ENCODE data around the gene HES6.

Gene HES6

DNA sequence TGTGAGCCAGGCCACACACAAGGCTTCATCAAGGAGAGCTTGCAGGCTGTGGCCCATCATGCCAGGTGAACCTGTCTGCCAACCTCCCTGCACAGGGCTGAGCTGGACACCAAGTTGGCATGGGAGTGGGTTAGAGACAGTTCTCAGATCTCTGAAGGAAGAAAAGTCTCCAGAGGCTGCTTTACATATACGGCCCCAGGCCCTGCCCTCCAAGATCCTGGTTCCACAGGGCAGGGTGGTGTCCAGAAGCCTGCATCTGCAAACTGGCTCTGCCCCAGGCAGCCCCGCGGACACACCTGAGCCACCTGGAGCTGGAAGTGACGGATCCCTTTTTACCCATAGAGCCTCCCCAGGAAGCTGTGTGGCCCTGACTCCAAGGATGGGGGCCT is 24.2 kb upstream of the HES6 start:
- Mint-ChIP-seq H3K4me3 (no peak overlapping the region), H3K27ac (no peak overlapping the region), H3K27me3 (no peaks in the 10 kb centered on the region), H3K4me1 (ENCODE audit: low read depth) (peaks cover 5% of the 10 kb centered on the region), H3K36me3 (ENCODE audit: low read depth) (peaks cover 82% of the 10 kb centered on the region), H3K9me3 (no peaks in the 10 kb centered on the region)
- no peak for DNase-seq

DNA sequence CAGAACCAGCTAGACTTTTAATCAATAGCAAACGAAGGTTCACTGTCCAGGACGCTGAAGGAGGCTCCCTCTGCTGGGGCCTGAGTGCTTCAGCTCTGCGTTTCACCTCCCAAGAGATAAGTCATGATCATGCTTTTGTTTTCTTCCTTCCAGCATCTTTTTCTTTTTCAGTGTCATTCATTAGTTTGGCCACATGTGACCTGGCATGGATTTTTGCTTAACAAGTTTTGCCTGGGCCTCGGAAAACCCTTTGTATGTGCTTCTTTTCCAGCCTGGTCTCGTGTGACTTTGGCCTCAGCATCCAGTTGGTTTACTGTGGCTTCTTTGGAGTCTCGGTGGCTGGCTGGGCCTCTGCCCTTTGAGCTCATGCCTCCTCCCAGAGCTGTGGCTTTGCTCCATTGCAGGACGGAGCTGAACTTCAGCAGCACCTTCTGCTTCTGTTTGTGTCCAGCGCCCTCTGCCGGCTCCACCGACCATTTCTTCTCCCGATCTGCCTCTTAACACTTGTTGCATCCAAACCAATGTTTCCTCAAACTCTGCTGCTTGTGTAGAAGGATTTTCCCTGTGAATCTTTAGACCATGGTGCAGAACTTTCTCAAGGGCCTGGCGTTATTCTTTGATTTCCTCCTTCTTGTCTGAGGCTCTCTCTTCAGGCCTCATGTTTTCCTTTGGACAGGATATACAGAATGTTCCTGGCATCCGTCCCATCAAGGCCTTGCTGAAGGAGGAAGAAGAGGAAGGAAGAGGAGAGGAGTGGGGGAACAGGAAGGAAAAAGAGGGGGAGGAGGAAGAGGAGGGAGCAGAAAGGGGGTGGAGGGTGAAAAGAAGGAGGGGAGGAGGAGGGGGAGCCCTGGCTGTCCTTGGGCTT is 23.6 kb upstream of the HES6 start:
- Mint-ChIP-seq H3K36me3 (ENCODE audit: low read depth) (peaks cover 82% of the 10 kb centered on the region), H3K27ac (no peak overlapping the region), H3K4me3 (no peak overlapping the region), H3K27me3 (no peaks in the 10 kb centered on the region), H3K9me3 (no peaks in the 10 kb centered on the region), H3K4me1 (ENCODE audit: low read depth) (peaks cover 5% of the 10 kb centered on the region)
- DNase-seq = peak; percentile 79

DNA sequence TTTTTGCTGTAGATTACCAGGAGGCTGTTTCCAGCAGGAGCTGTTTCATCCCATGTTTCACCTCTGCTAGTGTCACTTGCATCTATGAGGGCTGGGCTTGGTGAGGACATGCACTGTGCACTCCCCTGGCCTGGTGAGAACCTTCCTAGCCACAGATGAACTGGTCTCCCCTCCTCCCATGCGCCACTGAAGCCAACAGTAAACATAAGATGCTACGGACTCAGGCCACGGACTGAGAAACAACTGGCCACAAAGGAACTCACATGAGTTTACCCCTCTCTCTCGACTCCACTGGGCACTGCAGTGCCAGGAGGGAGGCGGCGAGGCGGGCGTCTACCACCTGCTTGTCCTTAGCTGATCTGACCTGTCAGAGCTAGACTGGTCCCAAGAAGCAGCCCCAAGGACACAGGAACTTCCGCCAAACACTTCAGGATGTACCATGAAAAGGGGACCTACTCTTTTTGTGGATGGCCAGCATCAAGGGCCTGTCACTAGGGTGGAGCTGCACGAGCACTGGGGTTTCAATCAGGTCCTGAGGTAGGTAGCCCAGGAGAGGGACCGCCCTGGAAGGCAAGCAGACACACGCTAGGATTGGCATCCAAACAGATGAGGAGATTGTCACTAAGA is 22.8 kb upstream of the HES6 start:
- no peak for DNase-seq
- H3K27me3 Mint-ChIP-seq = no peaks in the 10 kb centered on the region
- H3K9me3 Mint-ChIP-seq = no peaks in the 10 kb centered on the region
- peaks cover 5% of the 10 kb centered on the region for H3K4me1 Mint-ChIP-seq (ENCODE audit: low read depth)
- H3K4me3 Mint-ChIP-seq = no peak overlapping the region
- peaks cover 82% of the 10 kb centered on the region for H3K36me3 Mint-ChIP-seq (ENCODE audit: low read depth)
- H3K27ac Mint-ChIP-seq = no peak overlapping the region

DNA sequence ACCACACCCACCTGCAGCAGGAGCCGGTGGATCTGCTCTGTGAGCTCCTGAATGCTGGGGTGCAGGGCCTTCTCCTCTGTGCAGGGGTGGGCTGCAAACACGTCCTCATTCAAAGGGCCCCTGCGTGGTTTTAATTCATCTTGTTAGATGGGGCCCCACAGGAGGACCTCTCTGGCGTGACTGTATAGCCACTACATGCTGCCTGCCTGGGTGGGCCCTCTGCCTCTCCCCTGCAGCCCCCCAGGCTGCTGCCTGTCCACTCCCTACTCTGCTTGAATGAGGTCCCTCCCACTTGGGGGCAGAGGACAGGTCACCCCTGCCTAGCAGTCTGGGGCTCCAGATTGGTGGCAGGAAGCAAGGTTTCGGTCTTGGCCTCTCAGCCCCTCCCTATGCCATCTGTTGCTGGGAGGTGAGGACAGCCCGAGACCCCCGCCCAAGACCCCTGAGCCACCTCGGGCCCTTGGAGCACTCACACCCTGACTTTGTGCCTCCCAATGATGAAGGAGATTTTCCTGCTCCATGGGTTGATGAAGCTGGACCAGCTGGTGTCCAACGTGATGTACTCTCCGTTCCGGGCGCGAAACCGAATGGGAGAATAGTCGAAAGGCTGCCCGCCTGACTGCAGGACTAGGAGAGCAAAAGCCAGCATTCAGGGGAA is 22.0 kb upstream of the HES6 start:
- H3K36me3 Mint-ChIP-seq (ENCODE audit: low read depth) = peaks cover 81% of the 10 kb centered on the region
- DNase-seq = no peak
- H3K4me3 Mint-ChIP-seq = no peak overlapping the region
- no peaks in the 10 kb centered on the region for H3K27me3 Mint-ChIP-seq
- H3K9me3 Mint-ChIP-seq = no peaks in the 10 kb centered on the region
- peaks cover 5% of the 10 kb centered on the region for H3K4me1 Mint-ChIP-seq (ENCODE audit: low read depth)
- no peak overlapping the region for H3K27ac Mint-ChIP-seq

DNA sequence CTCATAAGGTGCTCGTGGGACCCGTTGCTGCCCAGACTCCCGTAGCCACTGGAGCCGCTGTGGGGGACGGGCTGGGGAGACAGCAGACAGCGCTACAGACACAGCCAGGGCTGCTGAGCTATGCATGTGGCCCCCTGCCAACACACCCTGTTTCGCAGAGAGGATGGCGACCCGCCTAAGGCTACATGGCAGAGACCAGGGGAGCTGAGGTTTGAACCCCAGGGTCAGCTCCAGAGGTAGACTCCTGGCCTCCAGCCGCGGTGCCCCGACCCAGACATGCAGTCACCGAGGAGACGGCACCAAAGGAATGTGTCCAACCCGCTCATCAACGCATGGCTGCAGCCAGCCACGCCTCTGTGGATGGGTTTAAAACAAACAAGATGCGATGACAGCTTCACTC is 21.0 kb upstream of the HES6 start:
- H3K27me3 Mint-ChIP-seq = no peaks in the 10 kb centered on the region
- no peak overlapping the region for H3K4me3 Mint-ChIP-seq
- peaks cover 5% of the 10 kb centered on the region for H3K4me1 Mint-ChIP-seq (ENCODE audit: low read depth)
- H3K27ac Mint-ChIP-seq = no peak overlapping the region
- peaks cover 84% of the 10 kb centered on the region for H3K36me3 Mint-ChIP-seq (ENCODE audit: low read depth)
- DNase-seq = no peak
- no peaks in the 10 kb centered on the region for H3K9me3 Mint-ChIP-seq

DNA sequence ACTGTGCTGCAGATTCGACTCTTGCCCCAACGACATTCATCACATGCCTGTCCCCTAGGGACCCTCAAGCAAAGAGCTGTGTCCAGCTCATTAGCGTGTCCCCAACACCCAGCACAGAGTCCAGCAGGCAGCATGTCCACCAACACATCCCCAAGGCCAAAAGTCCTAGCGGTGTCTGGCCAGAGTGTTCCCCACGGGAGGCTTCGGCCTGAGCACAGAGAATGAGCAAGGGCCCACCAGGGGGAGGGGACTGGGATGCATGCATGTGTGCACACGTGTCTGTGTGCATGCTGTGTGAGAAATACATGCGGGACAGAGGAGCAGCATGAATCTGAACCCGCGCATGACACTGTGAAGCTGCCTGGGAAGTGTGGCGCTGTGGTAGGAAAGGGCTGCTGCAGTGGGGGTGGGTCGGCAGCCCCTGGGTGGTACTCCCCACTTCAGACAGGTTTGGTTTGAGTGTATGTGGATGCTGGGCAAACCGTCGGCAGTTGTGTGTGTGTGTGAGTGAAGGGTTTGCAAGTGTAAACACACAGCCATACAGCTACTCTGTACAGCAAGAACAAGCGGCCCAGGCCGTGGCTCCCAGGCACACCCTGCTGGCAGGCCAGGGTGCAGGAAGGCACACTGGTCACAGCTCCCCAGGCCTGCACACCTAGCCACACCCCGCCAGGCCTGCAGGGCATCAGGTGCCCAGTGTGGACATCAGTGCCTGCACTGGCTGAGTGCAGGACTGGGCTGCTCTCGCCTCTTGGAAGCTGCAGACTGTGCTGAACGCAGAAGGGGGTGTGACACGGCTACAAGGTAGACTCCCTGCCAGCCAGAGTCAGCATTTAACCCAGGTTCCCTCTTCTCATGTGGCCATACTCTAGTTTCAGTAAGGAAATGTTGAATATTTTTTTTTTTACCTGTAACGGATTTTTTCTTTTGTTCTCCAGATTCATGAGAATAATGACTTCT is 19.5 kb upstream of the HES6 start:
- Mint-ChIP-seq H3K4me3 (no peak overlapping the region), H3K36me3 (ENCODE audit: low read depth) (peaks cover 88% of the 10 kb centered on the region), H3K4me1 (ENCODE audit: low read depth) (peaks cover 5% of the 10 kb centered on the region), H3K27me3 (no peaks in the 10 kb centered on the region), H3K9me3 (no peaks in the 10 kb centered on the region), H3K27ac (no peak overlapping the region)
- no peak for DNase-seq

DNA sequence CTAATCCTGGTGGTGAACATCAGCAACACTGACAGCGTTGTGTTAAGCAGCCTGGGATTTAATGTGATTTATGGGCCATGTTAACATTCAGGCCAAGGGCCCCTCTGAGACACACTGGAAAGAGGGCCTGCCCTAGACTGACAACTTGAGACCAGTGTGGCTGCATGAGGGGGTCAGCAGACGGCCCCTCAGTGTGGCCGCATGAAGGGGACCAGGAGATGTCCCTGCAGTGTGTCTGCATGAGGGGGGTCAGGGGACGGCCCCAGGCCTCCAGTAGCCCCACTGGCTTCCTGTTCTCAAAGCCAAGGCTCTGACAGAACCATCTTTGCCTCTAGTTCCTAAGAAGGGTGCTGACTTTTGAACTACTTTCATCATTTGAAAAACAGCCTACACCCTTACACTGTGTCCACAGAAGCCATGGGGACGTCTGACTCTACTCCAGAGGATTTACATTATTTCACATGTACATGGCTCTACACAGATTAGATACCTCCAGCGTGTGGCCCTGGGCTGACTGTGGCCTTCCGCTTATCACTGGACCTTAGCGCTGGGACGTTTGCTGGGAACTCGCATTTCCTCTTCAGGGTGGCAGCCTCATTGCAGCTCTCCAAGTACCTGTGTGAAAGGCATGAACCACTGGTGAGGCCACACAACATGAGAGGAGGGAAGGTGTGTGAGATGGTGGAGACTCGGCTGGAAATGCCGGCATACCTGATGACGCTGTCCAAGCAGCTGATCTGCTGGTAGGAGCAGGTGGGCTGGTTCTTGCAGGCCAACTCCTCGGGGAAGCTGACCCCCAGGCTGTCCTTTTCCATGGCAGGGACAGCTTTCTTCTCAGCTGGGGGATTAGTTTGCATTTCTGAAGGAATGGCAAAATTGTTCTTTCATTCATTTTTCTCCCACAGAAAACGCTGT is 18.2 kb upstream of the HES6 start:
- Mint-ChIP-seq H3K27ac (no peak overlapping the region), H3K27me3 (no peaks in the 10 kb centered on the region), H3K9me3 (no peaks in the 10 kb centered on the region), H3K4me3 (no peak overlapping the region), H3K4me1 (ENCODE audit: low read depth) (no peaks in the 10 kb centered on the region), H3K36me3 (ENCODE audit: low read depth) (peaks cover 94% of the 10 kb centered on the region)
- DNase-seq = no peak

DNA sequence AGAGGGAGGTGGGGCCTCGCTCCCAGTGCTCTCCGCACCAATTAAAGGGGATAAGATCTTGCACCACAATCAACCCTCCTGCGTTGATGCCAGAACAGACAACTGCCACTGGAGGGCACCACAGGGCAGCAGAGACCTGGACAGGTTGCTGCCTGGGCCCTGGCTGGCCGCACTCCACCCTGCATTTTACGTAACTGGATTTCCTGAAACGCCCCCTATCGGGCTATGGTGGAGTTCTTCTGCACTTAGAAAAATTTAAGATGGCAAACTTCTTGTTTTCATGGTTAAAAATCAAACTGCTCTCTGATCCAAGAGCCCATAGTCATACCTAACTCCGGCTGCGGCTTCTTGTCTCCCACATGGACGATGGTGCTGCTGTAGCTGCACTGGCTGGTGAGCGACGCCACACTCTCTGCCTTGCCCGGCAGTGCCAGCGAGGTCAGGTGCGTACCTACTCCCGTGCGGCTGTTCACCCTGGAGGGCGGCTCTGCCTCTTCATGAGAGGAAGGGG is 16.8 kb upstream of the HES6 start:
- Mint-ChIP-seq H3K4me3 (no peak overlapping the region), H3K9me3 (no peaks in the 10 kb centered on the region), H3K36me3 (ENCODE audit: low read depth) (peaks cover 96% of the 10 kb centered on the region), H3K27ac (no peak overlapping the region), H3K4me1 (ENCODE audit: low read depth) (no peaks in the 10 kb centered on the region), H3K27me3 (no peaks in the 10 kb centered on the region)
- DNase-seq = peak; percentile 74

DNA sequence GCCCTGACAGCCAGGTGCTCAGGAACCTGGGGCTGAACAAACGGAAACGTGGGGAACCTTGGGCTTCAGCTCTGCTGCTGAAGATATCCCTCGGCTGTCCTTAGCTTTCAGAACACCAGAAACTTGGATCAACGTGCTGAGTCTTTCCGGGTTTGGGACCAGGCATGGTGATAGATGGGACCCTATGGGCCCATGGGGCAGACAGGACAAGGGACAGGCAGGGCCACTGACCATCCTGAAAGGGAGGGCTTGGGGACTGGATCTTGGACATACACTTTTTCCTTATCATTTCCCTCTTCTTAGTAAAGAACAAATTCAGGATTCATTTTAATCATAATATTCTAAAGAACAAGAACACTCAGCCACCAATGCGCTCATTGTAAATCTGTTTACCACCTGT is 16.3 kb upstream of the HES6 start:
- H3K4me1 Mint-ChIP-seq (ENCODE audit: low read depth) = no peaks in the 10 kb centered on the region
- peaks cover 96% of the 10 kb centered on the region for H3K36me3 Mint-ChIP-seq (ENCODE audit: low read depth)
- H3K27ac Mint-ChIP-seq = no peak overlapping the region
- H3K4me3 Mint-ChIP-seq = no peak overlapping the region
- H3K27me3 Mint-ChIP-seq = no peaks in the 10 kb centered on the region
- DNase-seq = no peak
- H3K9me3 Mint-ChIP-seq = no peaks in the 10 kb centered on the region

DNA sequence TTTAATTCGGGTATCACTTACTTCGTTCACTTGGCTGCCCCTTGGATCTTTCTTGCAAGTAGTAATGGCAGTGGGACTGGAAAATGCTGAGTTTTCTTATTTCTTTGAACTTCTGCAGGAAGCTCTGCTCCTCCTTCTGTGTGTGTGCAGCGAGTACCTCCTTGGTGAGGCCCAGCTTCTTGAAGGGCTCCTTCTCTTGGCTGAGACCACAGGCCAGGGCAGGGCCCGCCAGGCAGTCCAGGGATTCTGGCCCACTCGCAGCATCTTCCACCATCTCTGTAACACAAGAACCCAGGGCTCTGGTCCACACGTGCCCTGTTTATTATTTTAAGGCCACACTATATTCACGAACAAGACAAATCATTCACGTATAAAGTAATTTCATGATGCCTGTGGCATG is 15.8 kb upstream of the HES6 start:
- Mint-ChIP-seq H3K27ac (no peak overlapping the region), H3K4me3 (no peak overlapping the region), H3K27me3 (no peaks in the 10 kb centered on the region), H3K36me3 (ENCODE audit: low read depth) (peaks cover 96% of the 10 kb centered on the region), H3K4me1 (ENCODE audit: low read depth) (no peaks in the 10 kb centered on the region), H3K9me3 (no peaks in the 10 kb centered on the region)
- no peak for DNase-seq

DNA sequence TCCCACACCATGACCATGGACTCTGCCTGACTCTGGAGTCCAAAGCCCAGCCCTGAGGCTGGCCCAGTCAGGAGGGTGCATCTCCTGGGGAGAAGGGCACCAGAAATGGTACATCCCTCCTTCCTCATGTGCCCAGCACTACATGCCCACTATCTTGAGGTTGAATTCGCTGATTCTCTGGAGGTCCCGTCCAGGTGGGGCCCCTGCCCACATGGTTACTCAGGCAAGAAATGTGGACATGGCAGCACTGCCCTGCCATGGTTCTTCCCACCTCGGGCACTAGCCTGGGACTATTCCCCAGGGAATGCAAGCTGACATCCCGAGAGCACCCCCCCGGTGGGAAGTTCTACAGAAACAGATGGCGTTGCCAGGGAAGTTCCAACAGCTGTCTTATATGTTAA is 15.3 kb upstream of the HES6 start:
- Mint-ChIP-seq H3K9me3 (no peaks in the 10 kb centered on the region), H3K4me3 (no peak overlapping the region), H3K4me1 (ENCODE audit: low read depth) (no peaks in the 10 kb centered on the region), H3K27me3 (no peaks in the 10 kb centered on the region), H3K27ac (no peak overlapping the region), H3K36me3 (ENCODE audit: low read depth) (peaks cover 96% of the 10 kb centered on the region)
- no peak for DNase-seq

DNA sequence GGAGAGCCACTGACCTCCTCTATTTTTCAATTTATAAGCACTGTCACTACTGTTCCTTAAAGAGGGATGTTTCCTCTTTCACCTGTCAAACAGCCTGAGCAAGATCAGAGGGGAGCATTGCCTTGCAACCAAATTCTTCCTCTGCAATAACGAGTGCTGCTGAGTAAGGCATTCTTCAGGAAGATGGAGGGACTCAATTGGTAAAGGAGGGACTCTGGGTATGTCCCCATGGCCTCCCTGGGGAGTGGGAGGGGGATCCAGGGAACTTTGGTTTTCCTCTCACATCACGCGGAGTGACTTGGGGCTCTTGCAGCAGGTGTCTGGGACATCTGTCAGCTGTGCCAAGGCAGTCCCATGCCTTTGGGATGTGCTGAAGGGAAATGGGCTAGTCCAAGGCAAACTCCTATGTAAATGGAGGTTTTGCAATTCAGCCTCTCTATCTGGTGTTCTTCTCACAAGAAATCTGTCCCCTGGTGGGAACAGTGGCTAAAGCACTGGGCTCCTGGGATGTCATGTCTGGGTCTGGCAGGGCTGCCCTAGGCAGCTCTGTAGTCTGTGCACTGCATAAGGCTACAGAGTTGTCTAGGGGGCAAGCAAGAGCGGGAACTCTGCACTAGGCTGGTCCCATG is 14.4 kb upstream of the HES6 start:
- H3K27ac Mint-ChIP-seq = no peak overlapping the region
- H3K4me3 Mint-ChIP-seq = no peak overlapping the region
- H3K36me3 Mint-ChIP-seq (ENCODE audit: low read depth) = peaks cover 96% of the 10 kb centered on the region
- H3K4me1 Mint-ChIP-seq (ENCODE audit: low read depth) = no peaks in the 10 kb centered on the region
- no peak for DNase-seq
- H3K9me3 Mint-ChIP-seq = no peaks in the 10 kb centered on the region
- no peaks in the 10 kb centered on the region for H3K27me3 Mint-ChIP-seq
